ENCODE measurements around the gene CCDC107. TPM values are rescaled to one million over a fixed set of nuclear protein-coding genes. Genes with fewer than 3 reads are reported as not detected.

Gene CCDC107
- total RNA-seq, 1 donor from 2014 or later: 32.5 TPM

DNA sequence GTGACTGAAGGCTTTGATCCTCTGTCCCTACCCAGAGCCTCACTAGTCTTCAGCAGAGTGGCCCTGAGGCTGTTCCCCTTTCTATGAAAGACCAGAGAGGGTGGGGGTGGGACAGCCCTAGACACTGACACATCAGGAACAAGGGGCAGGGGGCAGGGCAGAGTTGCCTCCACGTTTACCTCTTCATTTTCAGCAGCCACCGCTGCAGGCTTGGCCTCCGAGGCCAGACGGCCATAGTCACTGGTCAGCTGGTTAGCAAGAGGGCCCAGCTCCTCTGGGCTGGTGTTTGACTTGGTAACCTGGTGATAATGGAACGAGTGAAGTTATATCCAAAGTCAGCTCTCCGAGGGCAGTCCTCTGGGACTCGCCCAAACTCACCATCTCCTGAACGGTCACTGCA, 47.3 kb downstream of the CCDC107 start:
- no peaks in the 10 kb centered on the region for H3K9me3 Mint-ChIP-seq
- DNase-seq (no peak), ATAC-seq (ENCODE audit: low read depth) (no peak)
- no peak for TF ChIP-seq CTCF (IDR thresholded peaks at IDR 0.05)
- no peak overlapping the region for H3K4me3 Mint-ChIP-seq
- H3K27ac Mint-ChIP-seq: no peak overlapping the region
- H3K27me3 Mint-ChIP-seq: no peaks in the 10 kb centered on the region
- ChIA-PET CTCF (interaction anchor here (5.5 kb wide), 1 partner anchor 10 kb away, joined by 37 read pairs; no protein-coding TSS in a partner anchor), POLR2A (interaction anchor here (0.6 to 1.5 kb wide), 4 partner anchors 9 to 44 kb away, joined by 3 to 10 read pairs (median 4); partner anchors contain the start of gene TPM2)
- intact Hi-C loops (cut with micrococcal nuclease): no loop called here
- H3K36me3 Mint-ChIP-seq (ENCODE audit: low read depth): peaks cover 2% of the 10 kb centered on the region
- no peaks in the 10 kb centered on the region for H3K4me1 Mint-ChIP-seq

DNA sequence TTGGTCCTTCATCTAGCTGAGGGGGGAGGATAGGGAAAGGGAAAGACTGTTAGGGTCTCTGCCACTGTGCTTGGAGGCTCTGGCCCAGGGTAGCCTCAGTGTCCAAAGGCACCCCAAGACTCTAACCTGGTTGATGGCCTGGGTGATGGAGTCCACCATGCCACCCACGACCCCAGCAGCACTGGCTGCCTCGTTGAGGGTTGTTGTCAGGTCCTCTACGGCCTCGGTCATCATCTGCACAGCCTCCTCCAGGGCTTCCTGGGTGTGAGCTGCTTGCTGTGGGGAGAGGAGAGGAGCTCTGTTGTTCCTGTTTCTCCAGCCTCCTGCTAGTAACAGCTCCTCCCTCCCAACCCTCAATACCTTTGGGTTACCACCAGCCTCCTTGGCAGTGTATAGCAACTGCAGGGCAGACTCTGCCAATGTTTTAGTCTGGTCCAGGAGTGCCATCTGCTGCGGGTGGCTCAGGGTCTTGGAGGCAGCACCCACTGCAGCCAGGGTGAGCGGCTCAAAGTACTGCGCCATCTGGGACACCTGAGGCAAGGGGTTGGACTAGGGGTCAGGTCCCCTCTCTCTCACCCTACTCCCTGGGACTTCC, 47.8 kb downstream of the CCDC107 start:
- DNase-seq (no peak), ATAC-seq (ENCODE audit: low read depth) (no peak)
- no peak overlapping the region for H3K4me3 Mint-ChIP-seq
- no peaks in the 10 kb centered on the region for H3K9me3 Mint-ChIP-seq
- TF ChIP-seq CTCF (IDR thresholded peaks at IDR 0.05): no peak
- intact Hi-C loops (cut with micrococcal nuclease): no loop called here
- no peaks in the 10 kb centered on the region for H3K4me1 Mint-ChIP-seq
- H3K27me3 Mint-ChIP-seq: no peaks in the 10 kb centered on the region
- ChIA-PET POLR2A (interaction anchor here (1.1 to 1.5 kb wide), 2 partner anchors 10 to 44 kb away, joined by 3 to 10 read pairs; no protein-coding TSS in a partner anchor), CTCF (interaction anchor here (1.2 to 5.5 kb wide), 2 partner anchors 10 to 45 kb away, joined by 3 to 37 read pairs; no protein-coding TSS in a partner anchor)
- H3K36me3 Mint-ChIP-seq (ENCODE audit: low read depth): peaks cover 8% of the 10 kb centered on the region
- no peak overlapping the region for H3K27ac Mint-ChIP-seq

- no peak for TF ChIP-seq CTCF (IDR thresholded peaks at IDR 0.05)
- Mint-ChIP-seq H3K4me3 (no peak overlapping the region), H3K9me3 (no peaks in the 10 kb centered on the region), H3K36me3 (ENCODE audit: low read depth) (peaks cover 18% of the 10 kb centered on the region), H3K27ac (no peak overlapping the region), H3K27me3 (no peaks in the 10 kb centered on the region), H3K4me1 (no peaks in the 10 kb centered on the region)
- no peak for DNase-seq
- CTCF ChIA-PET: interaction anchor here (1.2 to 5.5 kb wide), 2 partner anchors 11 to 46 kb away, joined by 3 to 37 read pairs; no protein-coding TSS in a partner anchor
- no peak for ATAC-seq (ENCODE audit: low read depth)
- intact Hi-C loops (cut with micrococcal nuclease): no loop called here
- POLR2A ChIA-PET: no interaction called here
Measured at GRCh38 chr9:35706951-35707350, 48.9 kb downstream of the CCDC107 start.

DNA sequence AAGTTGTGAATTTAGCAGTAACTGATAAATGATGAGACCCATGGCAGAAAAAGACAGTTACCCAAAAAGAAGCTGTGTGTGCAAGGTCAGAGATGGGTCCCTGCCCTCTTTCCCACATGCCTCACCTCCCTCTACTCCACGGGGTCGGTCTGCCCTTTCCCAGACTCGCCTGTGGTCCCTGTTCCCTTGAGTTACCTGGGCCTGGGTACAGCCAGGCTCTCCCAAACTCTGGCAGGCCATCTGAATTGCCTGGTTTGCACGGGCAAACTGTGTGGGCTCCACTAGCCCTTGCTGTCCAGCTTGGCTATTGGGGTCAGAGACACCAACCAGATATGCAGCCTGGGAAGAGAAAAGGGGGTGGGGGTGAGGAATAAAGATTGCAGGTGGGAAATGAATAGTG, 50.1 kb downstream of the CCDC107 start:
- no peaks in the 10 kb centered on the region for H3K27me3 Mint-ChIP-seq
- H3K4me3 Mint-ChIP-seq: no peak overlapping the region
- ChIA-PET POLR2A (no interaction called here), CTCF (interaction anchor here (5.5 kb wide), 1 partner anchor 12 kb away, joined by 37 read pairs; no protein-coding TSS in a partner anchor)
- DNase-seq: no peak
- peaks cover 30% of the 10 kb centered on the region for H3K36me3 Mint-ChIP-seq (ENCODE audit: low read depth)
- no peaks in the 10 kb centered on the region for H3K9me3 Mint-ChIP-seq
- ATAC-seq (ENCODE audit: low read depth): no peak
- intact Hi-C loops (cut with micrococcal nuclease): no loop called here
- no peak for TF ChIP-seq CTCF (IDR thresholded peaks at IDR 0.05)
- H3K4me1 Mint-ChIP-seq: no peaks in the 10 kb centered on the region
- H3K27ac Mint-ChIP-seq: no peak overlapping the region

DNA sequence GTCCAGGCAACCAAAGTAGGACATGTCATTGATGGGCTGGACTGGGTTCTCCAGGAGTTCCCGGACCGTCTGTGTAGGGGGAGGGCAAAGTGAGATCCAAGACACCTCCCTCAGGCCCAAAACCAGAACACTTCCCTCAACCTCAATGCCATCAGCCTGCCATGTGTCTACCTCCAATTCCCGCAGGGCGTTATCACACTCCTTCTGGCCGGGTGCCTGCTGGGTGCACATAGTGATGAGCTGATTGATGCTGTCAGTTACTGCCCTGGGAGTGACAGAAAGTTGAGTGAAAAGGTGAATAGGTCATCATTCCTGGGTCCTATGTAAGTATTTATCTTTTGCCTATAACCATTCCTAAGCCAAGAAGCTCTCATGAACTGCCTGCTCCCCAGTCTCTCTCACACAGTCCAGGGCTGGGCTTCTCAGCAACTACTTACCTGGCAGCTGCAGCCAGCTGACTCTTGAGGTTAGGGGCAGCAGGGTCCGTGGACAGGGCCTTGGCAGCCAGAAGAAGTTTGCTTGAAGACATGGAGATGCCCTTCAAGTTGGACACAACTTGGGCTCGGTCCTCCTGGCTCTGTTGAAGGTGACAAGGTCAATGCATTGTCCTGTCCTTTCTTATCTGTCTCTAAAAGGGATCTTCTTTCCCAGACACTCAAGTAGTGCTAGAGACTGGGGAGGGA, 52.9 kb downstream of the CCDC107 start:
- no peak overlapping the region for H3K27ac Mint-ChIP-seq
- no peak overlapping the region for H3K4me3 Mint-ChIP-seq
- H3K27me3 Mint-ChIP-seq: no peaks in the 10 kb centered on the region
- H3K4me1 Mint-ChIP-seq: no peaks in the 10 kb centered on the region
- intact Hi-C loops (cut with micrococcal nuclease): no loop called here
- ATAC-seq (ENCODE audit: low read depth): no peak
- ChIA-PET POLR2A (interaction anchor here (1.1 kb wide), 2 partner anchors 9 to 106 kb away, joined by 3 to 5 read pairs; partner anchors contain the start of gene TESK1), CTCF (interaction anchor here (1.3 kb wide), 1 partner anchor 14 kb away, joined by 4 read pairs; no protein-coding TSS in a partner anchor)
- H3K36me3 Mint-ChIP-seq (ENCODE audit: low read depth): peaks cover 58% of the 10 kb centered on the region
- no peak for TF ChIP-seq CTCF (IDR thresholded peaks at IDR 0.05)
- H3K9me3 Mint-ChIP-seq: no peaks in the 10 kb centered on the region
- no peak for DNase-seq
